GM21447 (cell line): ENCODE data around the gene FBXO3.

Experiments
- ATAC-seq: cut with Tn5 transposase; IDR thresholded peaks from one replicate; pipeline ENCODE4 v1.9.1; 2021; ENCODE audit not compliant: unreplicated experiment

Gene FBXO3

GRCh38 chr11:33703234-33703633 lies 71.1 kb downstream of the FBXO3 start:
- no peak for ATAC-seq

GRCh38 chr11:33701302-33702230 lies 72.8 kb downstream of the FBXO3 start:
- no peak for ATAC-seq

- ATAC-seq: peak; percentile 82
These were observed 73.6 kb downstream of the FBXO3 start, which contains the start of gene C11orf91 for GRCh38 chr11:33700502-33701271. Gene C11orf91 (minus strand): TSS chr11:33700826. CDS start chr11:33700740, 86 bp downstream.

- no peak for ATAC-seq
These were observed 74.2 kb downstream of the FBXO3 start for GRCh38 chr11:33700063-33700501.

GRCh38 chr11:33699515-33700062 lies 74.7 kb downstream of the FBXO3 start:
- ATAC-seq: no peak

- ATAC-seq: no peak
These were observed 75.4 kb downstream of the FBXO3 start for GRCh38 chr11:33698921-33699320.

- no peak for ATAC-seq
These were observed 76.3 kb downstream of the FBXO3 start for GRCh38 chr11:33697997-33698396.

GRCh38 chr11:33696931-33697638 lies 77.2 kb downstream of the FBXO3 start:
- no peak for ATAC-seq

- no peak for ATAC-seq
These were observed 77.9 kb downstream of the FBXO3 start for GRCh38 chr11:33696411-33696810.

- no peak for ATAC-seq
These were observed 79.2 kb downstream of the FBXO3 start for GRCh38 chr11:33695051-33695566.

- no peak for ATAC-seq
These were observed 79.8 kb downstream of the FBXO3 start for GRCh38 chr11:33694346-33695050.

- ATAC-seq: no peak
These were observed 81.8 kb downstream of the FBXO3 start for GRCh38 chr11:33692541-33692940.

- ATAC-seq: no peak
These were observed 82.3 kb downstream of the FBXO3 start for GRCh38 chr11:33692013-33692504.

- ATAC-seq: no peak
These were observed 83.1 kb downstream of the FBXO3 start for GRCh38 chr11:33691066-33691864.
